GM19099 (cell line): Measurements from ENCODE around the gene PTPRU.

Source experiments
- POLR2A ChIP-seq: IDR thresholded peaks from 3 replicates; pipeline ENCODE4 v1.6.1; 2011; ENCODE audit warnings: low read depth; ENCODE audit not compliant: insufficient read length; ENCODE audit errors: extremely low read depth

Gene PTPRU

GRCh38 chr1:29249951-29250581, 13.7 kb downstream of the PTPRU start:
- TF ChIP-seq POLR2A: no peak

GRCh38 chr1:29251164-29252124, 15.1 kb downstream of the PTPRU start:
- TF ChIP-seq POLR2A: no peak

GRCh38 chr1:29253180-29253579, 16.9 kb downstream of the PTPRU start:
- TF ChIP-seq POLR2A: no peak

- no peak for TF ChIP-seq POLR2A
Measured at GRCh38 chr1:29254346-29254745, 18.0 kb downstream of the PTPRU start.

- TF ChIP-seq POLR2A: no peak
Measured at GRCh38 chr1:29255134-29255666, 18.9 kb downstream of the PTPRU start.

GRCh38 chr1:29256394-29256793, 20.1 kb downstream of the PTPRU start:
- no peak for TF ChIP-seq POLR2A

GRCh38 chr1:29256979-29257804, 20.9 kb downstream of the PTPRU start:
- no peak for TF ChIP-seq POLR2A

- no peak for TF ChIP-seq POLR2A
Measured at GRCh38 chr1:29258189-29258975, 22.1 kb downstream of the PTPRU start.

GRCh38 chr1:29258976-29259801, 22.9 kb downstream of the PTPRU start:
- TF ChIP-seq POLR2A: no peak

- TF ChIP-seq POLR2A: no peak
Measured at GRCh38 chr1:29259802-29260441, 23.6 kb downstream of the PTPRU start.

GRCh38 chr1:29260531-29260930, 24.2 kb downstream of the PTPRU start:
- TF ChIP-seq POLR2A: no peak

- no peak for TF ChIP-seq POLR2A
Measured at GRCh38 chr1:29264773-29265389, 28.6 kb downstream of the PTPRU start.
